Fibroblast of the aortic adventitia (primary cell): Measurements from ENCODE around the gene AMT. TPM values are rescaled to one million over a fixed set of nuclear protein-coding genes. Genes with fewer than 3 reads are reported as not detected.

ENCODE experiments used
- DNase-seq: peaks from one replicate; pipeline ENCODE4 v3.0.0-alpha.2; 2010; ENCODE audit warnings: low read depth
- H3K4me3 ChIP-seq: 2 replicates; pipeline ENCODE4 v1.5.1; 2011; ENCODE audit warnings: low read depth, mild to moderate bottlenecking, control low read depth, low read length, moderate library complexity
- CTCF ChIP-seq: IDR thresholded peaks from 2 replicates; pipeline ENCODE4 v1.5.1; 2011; ENCODE audit warnings: mild to moderate bottlenecking, low read length, control low read depth, inconsistent platforms; ENCODE audit not compliant: insufficient read depth
- total RNA-seq: library from RNA; depleted of rRNA; stranded (reverse); fragments of >200 nt; gene quantifications from 2 replicates; pipeline ENCODE4 v1.2.3, GENCODE V29; 2012; ENCODE audit warnings: low replicate concordance

Gene AMT
- total RNA-seq = 0.63 and 3.3 TPM in 2 replicates

GRCh38 chr3:49422379-49423248, at the start of gene AMT:
Gene AMT, minus strand, starts transcription at chr3:49422473. Its CDS starts 23 bp downstream, at chr3:49422450.
- DNase-seq = no peak
- no peak for TF ChIP-seq CTCF
- H3K4me3 ChIP-seq = no peak within 1 kb of the TSS

GRCh38 chr3:49470714-49471420, 48.6 kb upstream of the AMT start:
- peak; percentile 37 for DNase-seq
- peak overlapping the region; percentile 87 for H3K4me3 ChIP-seq
- no peak for TF ChIP-seq CTCF

GRCh38 chr3:49469936-49470713, 47.9 kb upstream of the AMT start, which contains the start of gene DAG1:
Gene DAG1, plus strand, starts transcription at chr3:49470267. Its CDS starts 40,268 bp downstream, at chr3:49510535.
- DNase-seq = peak; percentile 92
- H3K4me3 ChIP-seq = peak within 1 kb of the TSS; percentile 87
- TF ChIP-seq CTCF = no peak

GRCh38 chr3:49469037-49469935, 47.0 kb upstream of the AMT start:
- DNase-seq = peak; percentile 82

GRCh38 chr3:49466085-49466484, 43.8 kb upstream of the AMT start:
- H3K4me3 ChIP-seq = no peak overlapping the region
- no peak for TF ChIP-seq CTCF
- no peak for DNase-seq

More at GRCh38 chr3:49469037-49469935, 47.0 kb upstream of the AMT start:
- TF ChIP-seq CTCF = no peak
- H3K4me3 ChIP-seq = peak overlapping the region; percentile 60
